Transverse colon (tissue), 4 donors: Measurements from ENCODE around the gene FRS3. TPM values are rescaled to one million over a fixed set of nuclear protein-coding genes. Genes with fewer than 3 reads are reported as not detected.

Source experiments
- DNase-seq: peaks from one replicate; pipeline ENCODE4 v3.0.0-alpha.2; 2019
- H3K27ac ChIP-seq, 4 donors: fragments of 200-600 bp; sonication (generic); 2 replicates each; pipeline ENCODE4 v1.5.1; 2016 to 2018; ENCODE audit warnings: inconsistent platforms in 4 of 4
- H3K27me3 ChIP-seq: fragments of 200-600 bp; sonication (generic); 2 replicates; pipeline ENCODE4 v1.5.1; 2017; ENCODE audit warnings: inconsistent platforms
- H3K36me3 ChIP-seq, 4 donors: fragments of 200-600 bp; sonication (generic); 2 replicates each; pipeline ENCODE4 v1.5.1; 2017 to 2019; ENCODE audit warnings: inconsistent platforms in 4 of 4
- H3K4me1 ChIP-seq, 4 donors: fragments of 200-600 bp; sonication (generic); 2 replicates each; pipeline ENCODE4 v1.5.1; 2017 to 2020; ENCODE audit warnings: inconsistent platforms in 4 of 4
- H3K4me3 ChIP-seq, 4 donors: fragments of 200-600 bp; sonication (generic); 1 replicate in 1 of 4; 2 replicates in 3 of 4; pipeline versions ENCODE4 v1.5.1 to v1.6.1; 2017 to 2019; ENCODE audit warnings: inconsistent platforms in 4 of 4
- H3K9me3 ChIP-seq, 2 donors: fragments of 200-600 bp; sonication (generic); 2 replicates each; pipeline ENCODE4 v1.5.1; 2017 to 2019; ENCODE audit warnings: inconsistent platforms in 2 of 2
- CTCF ChIP-seq, 5 experiments: fragments of 200-600 bp in 3 of 5; fragments of 450-650 bp in 2 of 5; sonication (generic) in 3 of 5; IDR thresholded peaks; 1 replicate in 2 of 5; 2 replicates in 3 of 5; pipeline ENCODE4 v1.5.1; 2016 to 2017; ENCODE audit warnings: antibody characterized with exemption in 5 of 5, inconsistent platforms in 3 of 5, mild to moderate bottlenecking in 2 of 5, moderate library complexity in 1 of 5
- EP300 ChIP-seq: sonication (generic); formaldehyde crosslinking; IDR thresholded peaks from one replicate; pipeline ENCODE4 v1.6.1; 2017; ENCODE audit warnings: antibody characterized with exemption, low read depth
- POLR2A ChIP-seq: fragments of 450-650 bp; IDR thresholded peaks from one replicate; pipeline ENCODE4 v1.6.1; 2016; ENCODE audit warnings: antibody characterized with exemption, mild to moderate bottlenecking, moderate library complexity
- POLR2AphosphoS5 ChIP-seq, 3 donors: sonication (generic); formaldehyde crosslinking; IDR thresholded peaks; one replicate each; pipeline ENCODE4 v1.6.1; 2016; ENCODE audit warnings: antibody characterized with exemption in 3 of 3
- WGBS, 2 donors: methylation state at CpG; one replicate each; pipeline ENCODE4 v1.1.5; 2018; ENCODE audit warnings: low coverage in 1 of 2; 5-methylcytosine and 5-hydroxymethylcytosine counted together
- in situ Hi-C, 4 donors: fragments of 200-750 bp; cut with MboI; loops; one replicate each; pipeline versions ENCODE4 v1.15.0 to v1.15.1; 2017; ENCODE audit warnings: low sequenced_read_pairs in 3 of 4, low pct_ligation_motif_present in 1 of 4, low pct_unique_long_range_greater_than_20kb in 1 of 4
- intact Hi-C: fragments of 100-400 bp; cut with DNase I; formaldehyde crosslinking; loops from one replicate; pipeline ENCODE4 v1.15.1; 2023; ENCODE audit warnings: low total_unique reads
- total RNA-seq, 4 donors: library from RNA; depleted of rRNA; stranded (reverse); fragments of >200 nt; gene quantifications; one replicate each; pipeline ENCODE4 v1.1.0, GENCODE V29; 2016

Gene FRS3
- total RNA-seq, 4 donors from 2014 or later = 2.8 to 4.5 (median 3.2) TPM

- no peaks in the 10 kb centered on the region for H3K9me3 ChIP-seq
- intact Hi-C loops = no loop called here
- no peak for TF ChIP-seq CTCF (IDR thresholded peaks at IDR 0.05)
- TF ChIP-seq POLR2AphosphoS5 (IDR thresholded peaks at IDR 0.05) = no peak
- no peak for TF ChIP-seq POLR2A
- no peak for TF ChIP-seq EP300
- H3K27me3 ChIP-seq = no peaks in the 10 kb centered on the region
- no peak overlapping the region for H3K27ac ChIP-seq
- no peaks in the 10 kb centered on the region for H3K36me3 ChIP-seq
- WGBS, 2 donors = 97% methylated on average over 74 of the region's 74 CpGs; no CpG with 5 or more reads in 1 of the 2 donors
- no peak overlapping the region for H3K4me3 ChIP-seq
- H3K4me1 ChIP-seq = no peaks in the 10 kb centered on the region
- in situ Hi-C loops = no loop called here
- no peak for DNase-seq
Observed at GRCh38 chr6:41805830-41806774, 26.4 kb upstream of the FRS3 start.

- no peaks in the 10 kb centered on the region for H3K9me3 ChIP-seq
- TF ChIP-seq EP300 (no peak), CTCF (IDR thresholded peaks at IDR 0.05) (no peak), POLR2A (no peak), POLR2AphosphoS5 (IDR thresholded peaks at IDR 0.05) (no peak)
- H3K27ac ChIP-seq = no peak overlapping the region
- H3K36me3 ChIP-seq = no peaks in the 10 kb centered on the region
- no peak overlapping the region for H3K4me3 ChIP-seq
- in situ Hi-C loops = no loop called here
- WGBS, 2 donors = 78 to 100% methylated on average over 2 of the region's 2 CpGs
- H3K4me1 ChIP-seq = no peaks in the 10 kb centered on the region
- DNase-seq = no peak
- no peaks in the 10 kb centered on the region for H3K27me3 ChIP-seq
- intact Hi-C loops = no loop called here
Observed at GRCh38 chr6:41801380-41801779, 21.7 kb upstream of the FRS3 start.

GRCh38 chr6:41799559-41799911 lies 19.8 kb upstream of the FRS3 start:
- TF ChIP-seq CTCF (IDR thresholded peaks at IDR 0.05) (no peak), POLR2A (no peak), EP300 (no peak), POLR2AphosphoS5 (IDR thresholded peaks at IDR 0.05) (no peak)
- Histone ChIP-seq H3K9me3 (no peaks in the 10 kb centered on the region), H3K27ac (no peak overlapping the region), H3K4me1 (no peaks in the 10 kb centered on the region), H3K4me3 (no peak overlapping the region), H3K36me3 (no peaks in the 10 kb centered on the region), H3K27me3 (no peaks in the 10 kb centered on the region)
- 79% methylated on average over 2 of the region's 2 CpGs; no CpG with 5 or more reads in 1 of the 2 donors for WGBS, 2 donors
- no peak for DNase-seq
- intact Hi-C loops (loop anchor here (1.0 kb wide), 1 partner anchor 32 kb away; no protein-coding TSS in a partner anchor), in situ Hi-C loops (loop anchor here in 1 of 4 donors (25.0 kb wide), 1 partner anchor 113 kb away; the partner anchor contains the start of genes BYSL and MED20)

GRCh38 chr6:41798901-41799558 lies 19.3 kb upstream of the FRS3 start:
- Histone ChIP-seq H3K36me3 (no peaks in the 10 kb centered on the region), H3K4me1 (no peaks in the 10 kb centered on the region), H3K4me3 (no peak overlapping the region), H3K27ac (no peak overlapping the region), H3K27me3 (no peaks in the 10 kb centered on the region), H3K9me3 (no peaks in the 10 kb centered on the region)
- 94 to 95% methylated on average over 7 of the region's 7 CpGs for WGBS, 2 donors
- in situ Hi-C loops = loop anchor here in 1 of 4 donors (25.0 kb wide), 1 partner anchor 113 kb away; the partner anchor contains the start of genes BYSL and MED20
- DNase-seq = no peak
- intact Hi-C loops = loop anchor here (1.0 kb wide), 1 partner anchor 32 kb away; no protein-coding TSS in a partner anchor
- TF ChIP-seq POLR2A (no peak), EP300 (no peak), CTCF (IDR thresholded peaks at IDR 0.05) (no peak), POLR2AphosphoS5 (IDR thresholded peaks at IDR 0.05) (no peak)
